Activated T-helper 2 cell treated with anti-CD3 and anti-CD28 coated beads, Interferon-gamma antibody, Interleukin-2, Interleukin-4, amounts not matched to agents 10 μg/mL and 5 μg/mL and 100 μg/mL, durations not matched to agents 14 hours and 24 hours and 36 hours (primary cell): ENCODE results near the gene MGA. TPM values are rescaled to one million over a fixed set of nuclear protein-coding genes. Genes with fewer than 3 reads are reported as not detected.
"Not testable (repeated sequence)": the region's sequence is repeated elsewhere in the genome, so short reads cannot be mapped to it uniquely, and the experiment has no call there.

Experiments
- DNase-seq: peaks from one replicate; pipeline ENCODE4 v3.0.0; 2021; ENCODE audit warnings: low spot score
- H3K27ac Mint-ChIP-seq: one replicate; pipeline ENCODE4 v1.8.0; 2021; ENCODE audit warnings: mixed read lengths
- H3K27me3 Mint-ChIP-seq: one replicate; pipeline ENCODE4 v1.8.0; 2021; ENCODE audit warnings: low read depth, mixed read lengths
- H3K36me3 Mint-ChIP-seq: one replicate; pipeline ENCODE4 v1.8.0; 2021; ENCODE audit warnings: low read depth, mixed read lengths
- H3K4me1 Mint-ChIP-seq: one replicate; pipeline ENCODE4 v1.8.0; 2021; ENCODE audit warnings: low read depth, mixed read lengths
- H3K4me3 Mint-ChIP-seq: one replicate; pipeline ENCODE4 v1.8.0; 2021; ENCODE audit warnings: low read depth, mild to moderate bottlenecking, moderate library complexity, mixed read lengths
- H3K9me3 Mint-ChIP-seq: one replicate; pipeline ENCODE4 v1.8.0; 2021; ENCODE audit warnings: mixed read lengths
- intact Hi-C: fragments of 100-400 bp; cut with micrococcal nuclease; formaldehyde crosslinking; loops from one replicate; pipeline ENCODE4 v1.15.1; 2023
- total RNA-seq: library from RNA; stranded (reverse); gene quantifications from 2 replicates; pipeline ENCODE4 v1.2.3, GENCODE V29; 2022

Gene MGA
- total RNA-seq, 1 donor from 2014 or later: 37.7 TPM

- intact Hi-C loops: no loop called here
- DNase-seq: no peak
- Mint-ChIP-seq H3K36me3 (peaks cover 24% of the 10 kb centered on the region), H3K9me3 (no peaks in the 10 kb centered on the region), H3K27ac (no peak overlapping the region), H3K4me1 (peaks cover 32% of the 10 kb centered on the region), H3K27me3 (no peaks in the 10 kb centered on the region), H3K4me3 (no peak overlapping the region)
These were observed 33.6 kb downstream of the MGA start for GRCh38 chr15:41693757-41694156.

GRCh38 chr15:41695750-41696436 lies 35.7 kb downstream of the MGA start:
- Mint-ChIP-seq H3K4me1 (peaks cover 25% of the 10 kb centered on the region), H3K9me3 (no peaks in the 10 kb centered on the region), H3K27me3 (no peaks in the 10 kb centered on the region), H3K4me3 (peak overlapping the region; percentile 55), H3K27ac (peak overlapping the region; percentile 74), H3K36me3 (peaks cover 35% of the 10 kb centered on the region)
- intact Hi-C loops: loop anchor here (1.0 to 5.0 kb wide), 4 partner anchors 34 to 208 kb away; partner anchors contain the start of genes MAPKBP1 and MGA
- peak; percentile 33 for DNase-seq

DNA sequence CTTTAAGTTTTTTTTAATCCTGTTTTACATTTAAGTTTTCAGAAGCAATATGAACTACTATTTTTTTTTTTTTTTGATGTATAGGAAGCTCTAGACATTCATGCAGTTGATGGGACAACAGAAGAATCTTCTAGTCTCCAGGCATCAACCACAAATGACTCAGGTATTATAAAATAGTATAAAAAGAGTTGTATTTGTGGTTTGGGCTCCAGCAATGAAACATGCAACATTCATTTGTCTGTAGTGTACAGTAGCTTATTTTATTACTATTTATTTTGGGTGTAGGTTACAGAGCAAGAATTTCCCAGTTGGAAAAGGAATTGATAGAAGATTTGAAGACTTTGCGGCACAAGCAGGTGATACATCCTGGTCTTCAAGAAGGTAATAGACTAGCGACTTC lies 38.6 kb downstream of the MGA start:
- intact Hi-C loops: loop anchor here (5.0 kb wide), 2 partner anchors 36 to 114 kb away; partner anchors contain the start of gene MGA
- Mint-ChIP-seq H3K9me3 (no peaks in the 10 kb centered on the region), H3K27ac (no peak overlapping the region), H3K27me3 (no peaks in the 10 kb centered on the region), H3K4me1 (peaks cover 12% of the 10 kb centered on the region), H3K4me3 (no peak overlapping the region), H3K36me3 (peaks cover 54% of the 10 kb centered on the region)
- DNase-seq: no peak

- Mint-ChIP-seq H3K36me3 (peaks cover 45% of the 10 kb centered on the region), H3K9me3 (no peaks in the 10 kb centered on the region), H3K4me3 (no peak overlapping the region), H3K27ac (no peak overlapping the region), H3K27me3 (no peaks in the 10 kb centered on the region), H3K4me1 (peaks cover 3% of the 10 kb centered on the region)
- intact Hi-C loops: no loop called here
- no peak for DNase-seq
These were observed 42.9 kb downstream of the MGA start for GRCh38 chr15:41703120-41703519.

DNA sequence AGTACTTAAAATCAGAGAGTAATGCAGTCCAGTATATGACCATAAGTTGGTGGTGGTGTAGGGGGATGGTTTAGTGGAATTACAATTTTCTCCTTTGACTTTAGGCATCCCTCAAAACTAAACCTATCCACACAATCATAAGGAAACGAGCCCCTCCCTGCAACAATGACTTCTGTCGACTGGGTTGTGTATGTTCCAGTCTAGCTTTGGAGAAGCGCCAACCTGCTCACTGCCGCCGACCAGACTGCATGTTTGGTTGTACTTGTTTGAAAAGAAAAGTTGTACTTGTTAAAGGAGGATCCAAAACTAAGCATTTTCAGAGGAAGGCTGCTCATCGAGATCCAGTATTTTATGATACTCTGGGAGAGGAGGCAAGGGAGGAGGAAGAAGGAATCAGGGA lies 52.8 kb downstream of the MGA start:
- no peaks in the 10 kb centered on the region for H3K27me3 Mint-ChIP-seq
- intact Hi-C loops: no loop called here
- no peaks in the 10 kb centered on the region for H3K9me3 Mint-ChIP-seq
- peaks cover 40% of the 10 kb centered on the region for H3K36me3 Mint-ChIP-seq
- H3K27ac Mint-ChIP-seq: no peak overlapping the region
- H3K4me1 Mint-ChIP-seq: no peaks in the 10 kb centered on the region
- DNase-seq: no peak
- no peak overlapping the region for H3K4me3 Mint-ChIP-seq

DNA sequence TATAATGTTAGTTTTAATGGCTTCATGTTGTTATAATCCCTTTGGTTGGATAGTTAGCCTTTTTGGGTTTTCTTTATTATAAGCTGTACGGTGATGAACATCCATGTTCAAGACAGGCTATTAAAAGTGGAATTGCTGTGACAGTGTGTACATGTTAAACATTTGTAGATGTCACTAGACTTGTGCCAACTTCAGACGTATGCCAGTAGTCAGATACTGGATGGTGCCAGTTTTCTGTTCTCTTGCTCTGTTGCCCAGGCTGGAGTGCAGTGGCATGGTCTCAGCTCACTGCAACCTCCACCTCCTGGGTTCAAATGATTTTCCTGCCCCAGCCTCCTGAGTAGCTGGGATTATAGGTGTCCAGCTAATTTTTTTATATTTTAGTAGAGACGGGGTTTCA lies 54.1 kb downstream of the MGA start:
- no peaks in the 10 kb centered on the region for H3K27me3 Mint-ChIP-seq
- no peak overlapping the region for H3K27ac Mint-ChIP-seq
- intact Hi-C loops: no loop called here
- no peaks in the 10 kb centered on the region for H3K4me1 Mint-ChIP-seq
- DNase-seq: no peak
- no peaks in the 10 kb centered on the region for H3K9me3 Mint-ChIP-seq
- H3K36me3 Mint-ChIP-seq: peaks cover 31% of the 10 kb centered on the region
- no peak overlapping the region for H3K4me3 Mint-ChIP-seq

DNA sequence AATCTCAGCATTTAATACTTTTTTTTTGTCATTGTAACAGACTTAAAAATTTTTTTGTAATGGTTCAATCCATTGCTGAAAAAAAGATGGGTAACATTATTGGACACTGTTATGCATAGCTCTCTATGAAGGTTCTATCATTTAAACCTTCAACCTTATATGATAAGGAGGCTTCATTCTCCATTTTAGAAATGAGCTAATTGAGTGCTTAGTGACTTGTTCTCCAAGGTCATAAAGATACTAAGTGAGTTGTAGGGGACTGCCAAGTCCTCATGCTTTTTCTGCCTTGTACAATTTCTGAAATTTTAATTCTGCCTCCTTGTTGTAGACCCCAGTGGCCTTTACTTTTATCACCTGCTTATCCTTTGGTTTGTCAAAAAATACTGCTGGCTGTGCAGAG lies 56.7 kb downstream of the MGA start:
- intact Hi-C loops: no loop called here
- no peak overlapping the region for H3K27ac Mint-ChIP-seq

GRCh38 chr15:41727143-41727542 lies 66.9 kb downstream of the MGA start:
- Mint-ChIP-seq H3K9me3 (no peaks in the 10 kb centered on the region), H3K27me3 (no peaks in the 10 kb centered on the region), H3K4me3 (no peak overlapping the region), H3K27ac (no peak overlapping the region), H3K36me3 (peaks cover 5% of the 10 kb centered on the region), H3K4me1 (no peaks in the 10 kb centered on the region)
- DNase-seq: no peak
- intact Hi-C loops: no loop called here

More for the DNA sequence above, 56.7 kb downstream of the MGA start:
- no peaks in the 10 kb centered on the region for H3K4me1 Mint-ChIP-seq
- peaks cover 14% of the 10 kb centered on the region for H3K36me3 Mint-ChIP-seq
- H3K4me3 Mint-ChIP-seq: no peak overlapping the region
- no peaks in the 10 kb centered on the region for H3K27me3 Mint-ChIP-seq
- H3K9me3 Mint-ChIP-seq: no peaks in the 10 kb centered on the region
- DNase-seq: no peak

- DNase-seq, H3K4me1 Mint-ChIP-seq, H3K4me3 Mint-ChIP-seq, intact Hi-C loops, H3K27me3 Mint-ChIP-seq, H3K36me3 Mint-ChIP-seq, H3K27ac Mint-ChIP-seq, H3K9me3 Mint-ChIP-seq: not testable (repeated sequence)
These were observed 67.9 kb downstream of the MGA start for GRCh38 chr15:41728061-41728460.

GRCh38 chr15:41730543-41730942 lies 70.3 kb downstream of the MGA start:
- Mint-ChIP-seq H3K36me3 (peaks cover 14% of the 10 kb centered on the region), H3K27me3 (no peaks in the 10 kb centered on the region), H3K4me1 (no peaks in the 10 kb centered on the region), H3K4me3 (no peak overlapping the region), H3K9me3 (no peaks in the 10 kb centered on the region), H3K27ac (no peak overlapping the region)
- intact Hi-C loops: no loop called here
- DNase-seq: no peak

GRCh38 chr15:41732483-41732882 lies 72.3 kb downstream of the MGA start:
- H3K4me1 Mint-ChIP-seq: no peaks in the 10 kb centered on the region
- no peak overlapping the region for H3K4me3 Mint-ChIP-seq
- H3K27ac Mint-ChIP-seq: no peak overlapping the region
- H3K27me3 Mint-ChIP-seq: no peaks in the 10 kb centered on the region
- H3K36me3 Mint-ChIP-seq: peaks cover 25% of the 10 kb centered on the region
- intact Hi-C loops: no loop called here
- no peaks in the 10 kb centered on the region for H3K9me3 Mint-ChIP-seq
- DNase-seq: no peak

- DNase-seq: no peak
- Mint-ChIP-seq H3K9me3 (no peaks in the 10 kb centered on the region), H3K27me3 (no peaks in the 10 kb centered on the region), H3K27ac (no peak overlapping the region), H3K4me3 (no peak overlapping the region), H3K36me3 (peaks cover 33% of the 10 kb centered on the region), H3K4me1 (no peaks in the 10 kb centered on the region)
- intact Hi-C loops: no loop called here
These were observed 73.9 kb downstream of the MGA start for GRCh38 chr15:41734079-41734478.

DNA sequence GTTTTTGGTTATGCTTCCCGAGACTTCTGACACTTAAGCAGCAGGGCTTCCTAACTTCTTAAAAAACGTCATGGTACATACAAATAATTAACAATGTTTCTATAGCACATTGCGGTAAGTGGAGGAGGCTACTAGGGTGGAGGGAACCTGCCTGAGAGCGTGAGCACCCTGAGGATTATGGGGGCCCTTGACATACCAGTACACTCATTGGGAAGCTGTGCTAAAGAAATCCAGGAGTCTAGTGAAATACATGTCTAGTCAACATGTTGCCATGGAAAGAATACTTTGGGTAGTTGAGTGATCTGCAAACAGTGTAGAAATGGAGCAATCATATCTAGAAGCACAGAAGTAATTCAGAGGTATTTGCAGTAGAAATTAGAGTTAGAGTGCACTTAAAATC lies 74.8 kb downstream of the MGA start:
- no peak overlapping the region for H3K27ac Mint-ChIP-seq
- no peak overlapping the region for H3K4me3 Mint-ChIP-seq

DNA sequence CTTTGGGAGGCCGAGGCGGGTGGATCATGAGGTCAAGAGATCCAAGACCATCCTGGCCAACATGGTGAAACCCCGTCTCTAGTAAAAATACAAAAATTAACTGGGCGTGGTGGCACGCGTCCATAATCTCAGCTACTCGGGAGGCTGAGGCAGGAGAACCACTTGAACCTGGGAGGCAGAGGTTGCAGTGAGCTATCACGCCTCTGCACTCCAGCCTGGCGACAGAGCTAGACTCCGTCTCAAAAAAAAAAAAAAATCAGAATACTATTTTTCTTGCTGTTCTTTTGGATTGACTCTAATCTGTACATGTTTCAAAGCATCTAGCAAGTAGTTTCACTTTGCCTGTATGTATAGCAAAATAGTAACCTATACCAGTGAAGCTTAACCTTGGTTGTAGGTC lies 75.3 kb downstream of the MGA start:
- H3K9me3 Mint-ChIP-seq, DNase-seq, H3K4me1 Mint-ChIP-seq, H3K27ac Mint-ChIP-seq, H3K4me3 Mint-ChIP-seq, H3K27me3 Mint-ChIP-seq, intact Hi-C loops: not testable (repeated sequence)
- peaks cover 35% of the 10 kb centered on the region for H3K36me3 Mint-ChIP-seq

More for the DNA sequence above, 74.8 kb downstream of the MGA start:
- Mint-ChIP-seq H3K4me1 (no peaks in the 10 kb centered on the region), H3K36me3 (peaks cover 35% of the 10 kb centered on the region), H3K27me3 (no peaks in the 10 kb centered on the region), H3K9me3 (no peaks in the 10 kb centered on the region)
- no peak for DNase-seq
- intact Hi-C loops: no loop called here
